Daoy (cell line): ENCODE results near the gene CDKN1A. TPM values are rescaled to one million over a fixed set of nuclear protein-coding genes. Genes with fewer than 3 reads are reported as not detected.

ENCODE experiments used
- DNase-seq: peaks from one replicate; pipeline ENCODE4 v3.0.0-alpha.2; 2015; ENCODE audit warnings: low read depth
- total RNA-seq: library from RNA; depleted of rRNA; stranded (reverse); fragments of >200 nt; shearing (Covaris generic); gene quantifications from 2 replicates; pipeline ENCODE4 v1.2.3, GENCODE V29; 2014

CDKN1A gene
- total RNA-seq, 1 experiment from 2014 or later = 48.8 TPM

- peak; percentile 42 for DNase-seq
Observed at GRCh38 chr6:36655085-36655724, 23.3 kb upstream of the CDKN1A start.

GRCh38 chr6:36656441-36656840 is 22.1 kb upstream of the CDKN1A start:
- no peak for DNase-seq

GRCh38 chr6:36657271-36657670 is 21.2 kb upstream of the CDKN1A start:
- DNase-seq = no peak

- DNase-seq = no peak
Observed at GRCh38 chr6:36657942-36658544, 20.5 kb upstream of the CDKN1A start.

- no peak for DNase-seq
Observed at GRCh38 chr6:36659271-36659670, 19.2 kb upstream of the CDKN1A start.

- DNase-seq = no peak
Observed at GRCh38 chr6:36660771-36661471, 17.6 kb upstream of the CDKN1A start.

GRCh38 chr6:36662380-36662779 is 16.1 kb upstream of the CDKN1A start:
- no peak for DNase-seq

- DNase-seq = no peak
Observed at GRCh38 chr6:36662827-36663256, 15.7 kb upstream of the CDKN1A start.

GRCh38 chr6:36663504-36664446 is 14.7 kb upstream of the CDKN1A start:
- no peak for DNase-seq

GRCh38 chr6:36665180-36665579 is 13.3 kb upstream of the CDKN1A start:
- DNase-seq = no peak

GRCh38 chr6:36666287-36666686 is 12.2 kb upstream of the CDKN1A start:
- DNase-seq = no peak

- DNase-seq = peak; percentile 89
Observed at GRCh38 chr6:36666826-36667591, 11.5 kb upstream of the CDKN1A start.

GRCh38 chr6:36668591-36668990 is 9.9 kb upstream of the CDKN1A start:
- no peak for DNase-seq

- no peak for DNase-seq
Observed at GRCh38 chr6:36669002-36669401, 9.5 kb upstream of the CDKN1A start.

GRCh38 chr6:36670271-36670670 is 8.2 kb upstream of the CDKN1A start:
- DNase-seq = no peak

- DNase-seq = no peak
Observed at GRCh38 chr6:36671687-36672375, 6.7 kb upstream of the CDKN1A start.

GRCh38 chr6:36673882-36674281 is 4.6 kb upstream of the CDKN1A start:
- no peak for DNase-seq

- DNase-seq = no peak
Observed at GRCh38 chr6:36674942-36675341, 3.6 kb upstream of the CDKN1A start.

GRCh38 chr6:36676141-36677058 is 2.1 kb upstream of the CDKN1A start:
- DNase-seq = no peak
